Calu3 (cell line): Measurements from ENCODE around the gene PGC. TPM values are rescaled to one million over a fixed set of nuclear protein-coding genes. Genes with fewer than 3 reads are reported as not detected.

Source experiments
- BruUV-seq: library from RNA; stranded (reverse); fragments of 400-500 nt; replicated peaks from 2 replicates; lab custom pipeline; 2021; lab: Mats Ljungman, UMichigan
- CTCF ChIA-PET: fragments of 300-600 bp; sonication (Branson Sonifier 250); formaldehyde crosslinking; loops from one replicate; lab custom pipeline; 2022; ENCODE audit warnings: antibody characterized with exemption; lab: Charles Lee
- DNase-seq: peaks from one replicate; pipeline ENCODE4 v3.0.0; 2022
- H3K27ac Mint-ChIP-seq: one replicate; pipeline ENCODE4 v1.8.0; 2022; ENCODE audit warnings: mixed read lengths; ENCODE audit not compliant: unreplicated experiment
- H3K27me3 Mint-ChIP-seq: one replicate; pipeline ENCODE4 v1.8.0; 2022; ENCODE audit warnings: mixed read lengths; ENCODE audit not compliant: unreplicated experiment
- H3K36me3 Mint-ChIP-seq: one replicate; pipeline ENCODE4 v1.8.0; 2022; ENCODE audit warnings: mild to moderate bottlenecking, moderate library complexity, mixed read lengths; ENCODE audit not compliant: insufficient read depth, unreplicated experiment
- H3K4me1 Mint-ChIP-seq: one replicate; pipeline ENCODE4 v1.8.0; 2022; ENCODE audit warnings: mild to moderate bottlenecking, low read depth, mixed read lengths; ENCODE audit not compliant: unreplicated experiment
- H3K4me3 Mint-ChIP-seq: one replicate; pipeline ENCODE4 v1.8.0; 2022; ENCODE audit warnings: mild to moderate bottlenecking, low read depth, moderate library complexity, mixed read lengths; ENCODE audit not compliant: unreplicated experiment
- H3K9me3 Mint-ChIP-seq: one replicate; pipeline ENCODE4 v1.8.0; 2022; ENCODE audit warnings: low read depth, mixed read lengths; ENCODE audit not compliant: unreplicated experiment
- CTCF ChIP-seq: fragments of 200-600 bp; IDR thresholded peaks from one replicate; pipeline ENCODE4 v1.8.0; 2022; ENCODE audit warnings: antibody characterized with exemption; ENCODE audit not compliant: unreplicated experiment
- intact Hi-C: fragments of 100-400 bp; cut with micrococcal nuclease; formaldehyde crosslinking; loops from one replicate; pipeline ENCODE4 v1.10.0; 2022; ENCODE audit not compliant: unreplicated experiment
- total RNA-seq: library from RNA; stranded (reverse); gene quantifications from 2 replicates; pipeline ENCODE4 v1.2.3, GENCODE V29; 2022

Gene PGC
- total RNA-seq, 1 experiment from 2014 or later: not detected

GRCh38 chr6:41687501-41688175 is 59.6 kb downstream of the PGC start:
- Mint-ChIP-seq H3K9me3 (no peaks in the 10 kb centered on the region), H3K27me3 (no peaks in the 10 kb centered on the region), H3K36me3 (peaks cover 7% of the 10 kb centered on the region), H3K4me3 (no peak overlapping the region), H3K4me1 (peaks cover 9% of the 10 kb centered on the region), H3K27ac (no peak overlapping the region)
- peak; percentile 45 for DNase-seq
- TF ChIP-seq CTCF: no peak
- CTCF ChIA-PET: interaction anchor here (1.4 kb wide), 1 partner anchor 19 kb away, joined by 3 read pairs; no protein-coding TSS in a partner anchor
- intact Hi-C loops: no loop called here
- no TSS peak for BruUV-seq

Other genes with a start within 250 kb of the PGC start
- 47.8 and 50.9 TPM in 2 replicates for gene FOXP4, start 201.0 kb downstream of the PGC start, total RNA-seq
- 19.7 and 23.9 TPM in 2 replicates for gene MDFI, start 108.9 kb downstream of the PGC start, total RNA-seq
- 4.4 and 6.6 TPM in 2 replicates for gene TFEB, start 11.8 kb downstream of the PGC start, total RNA-seq
- 5.0 and 6.6 TPM in 2 replicates for gene FRS3, start 32.5 kb upstream of the PGC start, total RNA-seq
- gene PRICKLE4, start 33.4 kb upstream of the PGC start, total RNA-seq: 6.4 and 7.1 TPM in 2 replicates
- gene TOMM6, start 40.3 kb upstream of the PGC start, total RNA-seq: 251 and 265 TPM in 2 replicates
- 6.9 and 7.0 TPM in 2 replicates for gene USP49, start 148.0 kb upstream of the PGC start, total RNA-seq
- 28.0 and 29.8 TPM in 2 replicates for gene MED20, start 173.7 kb upstream of the PGC start, total RNA-seq
- 51.7 and 55.6 TPM in 2 replicates for gene BYSL, start 174.1 kb upstream of the PGC start, total RNA-seq
- 77.4 and 90.4 TPM in 2 replicates for gene CCND3, start 194.4 kb upstream of the PGC start, total RNA-seq